ENCODE measurements around the gene C16orf78. TPM values are rescaled to one million over a fixed set of nuclear protein-coding genes. Genes with fewer than 3 reads are reported as not detected.

The C16orf78 gene
- total RNA-seq, 1 experiment from 2014 or later: not detected

GRCh38 chr16:49395021-49395420 lies 21.4 kb downstream of the C16orf78 start:
- no peaks in the 10 kb centered on the region for H3K27me3 ChIP-seq (ENCODE audit: control insufficient read depth, insufficient read depth, low read length)
- no peak overlapping the region for H3K4me3 ChIP-seq (ENCODE audit: insufficient read depth, low read depth, low read length)

GRCh38 chr16:49396206-49396720 lies 22.7 kb downstream of the C16orf78 start:
- H3K4me3 ChIP-seq (ENCODE audit: insufficient read depth, low read depth, low read length): no peak overlapping the region
- no peaks in the 10 kb centered on the region for H3K36me3 ChIP-seq (replicated peaks; ENCODE audit: control insufficient read depth, insufficient read depth, low read length)
- DNase-seq: no peak
- H3K27me3 ChIP-seq (ENCODE audit: control insufficient read depth, insufficient read depth, low read length): no peaks in the 10 kb centered on the region

More at GRCh38 chr16:49395021-49395420, 21.4 kb downstream of the C16orf78 start:
- no peaks in the 10 kb centered on the region for H3K36me3 ChIP-seq (replicated peaks; ENCODE audit: control insufficient read depth, insufficient read depth, low read length)
- no peak for DNase-seq

DNA sequence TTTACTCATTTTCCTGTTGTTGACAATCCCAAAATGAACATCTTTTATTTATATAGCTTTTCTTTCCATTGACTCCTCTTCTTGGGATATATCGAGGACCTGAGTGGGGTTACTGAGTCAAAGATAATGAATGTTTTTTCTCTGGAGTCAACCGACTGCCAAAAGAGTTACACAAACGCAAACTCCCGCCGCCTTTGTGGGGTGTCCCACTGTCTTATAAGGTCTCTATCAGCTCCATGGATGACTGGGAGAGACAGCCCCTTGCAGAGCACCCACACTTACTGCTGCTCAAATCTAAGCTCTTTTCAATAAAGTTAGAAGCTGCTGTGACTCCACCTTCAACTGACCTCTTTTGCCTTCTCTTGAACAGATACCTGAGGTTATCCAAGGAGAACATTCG lies 25.2 kb downstream of the C16orf78 start:
- no peak overlapping the region for H3K4me3 ChIP-seq (ENCODE audit: insufficient read depth, low read depth, low read length)
- H3K27me3 ChIP-seq (ENCODE audit: control insufficient read depth, insufficient read depth, low read length): no peaks in the 10 kb centered on the region
- no peak for DNase-seq
- no peaks in the 10 kb centered on the region for H3K36me3 ChIP-seq (replicated peaks; ENCODE audit: control insufficient read depth, insufficient read depth, low read length)

DNA sequence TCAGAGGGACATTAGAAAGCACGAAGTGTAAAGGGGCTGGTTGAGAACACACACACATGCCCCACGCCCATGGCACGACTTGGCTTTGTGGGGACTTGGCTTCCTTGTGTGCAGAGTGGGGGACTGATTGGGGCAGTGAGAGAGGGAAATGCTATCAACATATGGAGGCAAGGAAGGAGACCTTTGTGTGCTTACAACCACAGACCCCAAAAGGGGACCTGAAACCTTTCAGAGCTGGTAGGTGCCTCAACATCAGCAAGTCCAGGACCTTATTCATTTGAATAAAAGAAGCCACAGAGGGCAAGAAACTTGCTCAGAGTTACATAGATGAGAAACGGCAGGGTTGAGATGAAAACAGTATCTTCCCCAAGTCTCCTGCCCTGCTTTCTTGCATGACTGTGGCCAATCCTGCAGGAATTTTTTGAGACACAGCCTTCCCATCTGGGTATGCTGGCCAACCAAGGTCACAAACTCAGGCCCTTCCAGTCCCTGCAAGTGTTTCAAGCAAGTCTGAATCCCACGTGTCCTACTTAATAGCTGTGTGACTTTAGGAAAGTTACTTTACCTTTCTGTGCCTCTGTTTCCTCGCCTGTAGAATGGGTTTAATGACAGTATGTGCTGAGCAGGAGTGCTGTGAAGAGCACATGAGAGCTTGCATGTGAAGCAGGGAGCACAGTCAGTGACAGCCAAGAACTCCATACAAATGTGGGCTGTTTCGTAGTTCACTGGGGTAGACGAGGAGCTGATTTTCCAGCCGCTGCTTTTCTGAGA lies 26.2 kb downstream of the C16orf78 start:
- H3K36me3 ChIP-seq (replicated peaks; ENCODE audit: control insufficient read depth, insufficient read depth, low read length): no peaks in the 10 kb centered on the region
- DNase-seq: no peak
- H3K4me3 ChIP-seq (ENCODE audit: insufficient read depth, low read depth, low read length): no peak overlapping the region
- H3K27me3 ChIP-seq (ENCODE audit: control insufficient read depth, insufficient read depth, low read length): no peaks in the 10 kb centered on the region

GRCh38 chr16:49400611-49401010 lies 27.0 kb downstream of the C16orf78 start:
- Histone ChIP-seq H3K27me3 (ENCODE audit: control insufficient read depth, insufficient read depth, low read length) (no peaks in the 10 kb centered on the region), H3K36me3 (replicated peaks; ENCODE audit: control insufficient read depth, insufficient read depth, low read length) (no peaks in the 10 kb centered on the region), H3K4me3 (ENCODE audit: insufficient read depth, low read depth, low read length) (no peak overlapping the region)
- no peak for DNase-seq

DNA sequence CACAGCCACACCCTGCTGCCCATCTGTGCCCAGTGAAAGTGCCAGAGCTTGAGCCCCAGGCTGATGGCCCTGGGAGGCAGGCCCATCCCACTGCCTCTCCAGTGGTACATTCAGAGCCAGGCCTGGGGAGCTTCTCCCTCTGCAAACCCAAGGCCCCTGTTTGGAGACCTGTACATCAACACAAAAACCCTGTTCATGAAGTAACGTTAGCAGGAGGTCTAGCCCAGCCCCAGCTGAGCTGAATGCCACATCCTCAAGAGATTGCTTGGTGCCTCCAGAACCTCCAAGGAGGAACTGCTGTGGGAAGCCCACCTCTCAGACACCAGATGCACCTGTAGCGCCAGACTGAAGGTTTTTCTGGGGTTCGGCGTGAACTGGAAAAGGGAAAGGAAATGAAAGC lies 31.5 kb downstream of the C16orf78 start:
- no peak for DNase-seq
- Histone ChIP-seq H3K4me3 (ENCODE audit: insufficient read depth, low read depth, low read length) (no peak overlapping the region), H3K36me3 (replicated peaks; ENCODE audit: control insufficient read depth, insufficient read depth, low read length) (no peaks in the 10 kb centered on the region), H3K27me3 (ENCODE audit: control insufficient read depth, insufficient read depth, low read length) (no peaks in the 10 kb centered on the region)

DNA sequence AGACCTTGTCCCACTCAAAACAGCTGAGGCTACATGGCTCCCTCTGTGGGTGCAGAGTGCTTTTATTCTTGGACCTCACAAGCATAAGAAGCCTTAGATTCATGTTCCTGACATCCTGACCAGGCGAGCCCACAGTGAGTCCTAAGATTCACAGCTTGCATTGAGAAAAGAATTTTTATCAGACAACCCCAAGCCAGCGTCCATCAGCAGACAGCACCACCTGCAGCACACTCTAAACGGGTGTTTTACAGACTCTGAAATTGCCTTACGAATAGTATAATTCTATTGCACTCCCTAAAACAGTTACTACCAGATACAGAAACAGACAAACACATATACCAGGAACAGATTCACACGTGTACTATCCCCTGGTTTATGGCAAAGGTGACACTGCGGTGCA lies 31.9 kb downstream of the C16orf78 start:
- Histone ChIP-seq H3K36me3 (replicated peaks; ENCODE audit: control insufficient read depth, insufficient read depth, low read length) (no peaks in the 10 kb centered on the region), H3K27me3 (ENCODE audit: control insufficient read depth, insufficient read depth, low read length) (no peaks in the 10 kb centered on the region), H3K4me3 (ENCODE audit: insufficient read depth, low read depth, low read length) (no peak overlapping the region)
- no peak for DNase-seq

DNA sequence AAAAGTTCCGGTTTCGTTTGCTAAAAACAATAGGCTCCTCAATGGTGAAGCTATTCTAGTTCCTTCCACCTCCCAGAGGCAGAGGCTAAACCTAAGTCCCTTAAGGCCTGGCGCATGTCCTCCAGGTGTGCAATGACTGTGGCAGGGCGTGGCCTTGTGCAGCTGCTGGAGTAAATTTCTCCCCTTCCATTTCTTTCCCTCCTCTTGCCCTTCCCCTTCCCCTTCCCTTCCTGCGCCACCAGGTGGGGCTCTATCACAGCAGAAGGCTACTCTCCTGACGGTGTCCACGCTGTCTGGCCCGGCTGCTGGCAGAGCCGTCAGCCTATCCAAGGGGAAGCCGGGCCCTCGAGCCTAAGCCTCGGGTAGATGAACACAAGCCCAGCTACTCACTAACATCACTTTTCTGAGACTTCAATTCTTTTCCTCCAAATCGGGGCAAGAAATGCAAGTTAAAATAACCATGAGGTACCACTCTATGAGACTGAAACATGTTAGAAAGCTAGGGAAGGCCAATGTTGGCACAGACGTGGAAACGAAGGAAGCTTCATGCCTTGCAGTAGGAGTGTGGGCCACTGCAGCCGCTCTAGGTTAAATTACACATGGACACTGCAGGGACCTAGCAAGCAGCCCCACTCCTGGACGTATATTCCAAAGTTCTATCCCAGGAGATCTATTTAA lies 34.4 kb downstream of the C16orf78 start:
- no peak overlapping the region for H3K4me3 ChIP-seq (ENCODE audit: insufficient read depth, low read depth, low read length)
- peak; percentile 89 for DNase-seq
- H3K36me3 ChIP-seq (replicated peaks; ENCODE audit: control insufficient read depth, insufficient read depth, low read length): no peaks in the 10 kb centered on the region

GRCh38 chr16:49409121-49409520 lies 35.5 kb downstream of the C16orf78 start:
- no peaks in the 10 kb centered on the region for H3K27me3 ChIP-seq (ENCODE audit: control insufficient read depth, insufficient read depth, low read length)
- H3K4me3 ChIP-seq (ENCODE audit: insufficient read depth, low read depth, low read length): no peak overlapping the region
- H3K36me3 ChIP-seq (replicated peaks; ENCODE audit: control insufficient read depth, insufficient read depth, low read length): no peaks in the 10 kb centered on the region
- DNase-seq: no peak

More for the DNA sequence above, 34.4 kb downstream of the C16orf78 start:
- H3K27me3 ChIP-seq (ENCODE audit: control insufficient read depth, insufficient read depth, low read length): no peaks in the 10 kb centered on the region

- no peak overlapping the region for H3K4me3 ChIP-seq (ENCODE audit: insufficient read depth, low read depth, low read length)
- H3K36me3 ChIP-seq (replicated peaks; ENCODE audit: control insufficient read depth, insufficient read depth, low read length): no peaks in the 10 kb centered on the region
- no peak for DNase-seq
- H3K27me3 ChIP-seq (ENCODE audit: control insufficient read depth, insufficient read depth, low read length): no peaks in the 10 kb centered on the region
Measured at GRCh38 chr16:49410226-49410625, 36.6 kb downstream of the C16orf78 start.

DNA sequence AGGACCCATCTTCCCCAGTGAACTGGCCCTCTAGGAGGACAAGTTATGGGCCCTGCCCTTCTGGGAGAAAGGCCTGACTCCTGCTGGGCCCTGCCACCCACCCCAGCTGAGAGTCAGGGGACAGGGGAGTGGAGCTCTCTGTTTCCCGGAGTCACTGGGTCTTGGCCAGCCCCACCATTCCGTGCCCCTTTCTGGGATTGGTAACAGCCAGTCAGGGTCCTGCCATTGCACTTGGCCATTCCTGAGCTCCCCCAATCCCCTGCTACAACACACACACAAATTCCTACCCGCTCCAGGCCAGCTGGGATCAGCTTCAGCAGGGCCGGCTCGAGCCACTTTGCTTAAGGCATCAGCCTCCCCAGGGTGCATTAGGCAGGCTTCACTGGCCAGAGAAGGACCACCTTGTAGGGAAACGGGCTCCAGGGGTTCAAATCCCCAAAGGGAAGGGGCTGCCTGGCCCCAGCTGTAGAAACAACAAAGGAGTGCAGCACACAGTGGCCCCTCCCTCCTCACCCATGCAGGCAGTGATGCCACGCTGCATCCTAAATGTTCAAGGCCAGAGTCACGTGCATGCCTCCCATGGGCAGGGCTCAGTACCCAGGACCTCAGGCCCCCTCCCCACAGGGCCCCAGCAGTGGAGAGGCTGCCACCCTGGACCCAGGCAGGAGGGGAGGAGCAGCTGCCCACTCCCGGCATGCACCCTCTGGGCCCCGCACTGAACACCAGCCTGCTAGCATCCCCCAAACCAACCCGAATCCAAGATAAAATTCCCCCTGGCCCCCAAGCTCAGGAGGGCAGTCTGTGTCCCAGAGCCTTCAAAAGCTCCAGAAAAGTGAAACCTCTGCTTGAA lies 37.7 kb downstream of the C16orf78 start:
- Histone ChIP-seq H3K4me3 (ENCODE audit: insufficient read depth, low read depth, low read length) (no peak overlapping the region), H3K27me3 (ENCODE audit: control insufficient read depth, insufficient read depth, low read length) (no peaks in the 10 kb centered on the region), H3K36me3 (replicated peaks; ENCODE audit: control insufficient read depth, insufficient read depth, low read length) (no peaks in the 10 kb centered on the region)
- no peak for DNase-seq

DNA sequence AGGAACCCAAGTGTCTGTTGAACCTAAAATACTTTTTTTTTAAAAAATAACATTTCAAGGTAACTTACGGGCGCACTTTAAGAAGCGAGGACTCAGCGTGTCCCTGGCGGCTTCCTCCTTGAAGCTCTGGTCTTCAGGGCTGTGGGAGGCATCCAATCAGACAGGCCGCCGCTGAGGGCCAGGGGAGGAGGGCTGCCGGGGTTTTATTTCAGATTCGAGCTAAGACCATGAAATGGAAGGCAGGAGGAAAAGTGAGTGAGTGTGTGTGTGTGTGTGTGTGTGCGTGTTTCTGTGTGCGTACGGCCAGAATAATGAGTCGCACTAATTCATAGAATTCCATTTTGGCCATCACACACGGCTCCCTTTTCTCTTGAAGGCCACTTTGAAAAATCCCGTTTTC lies 41.1 kb downstream of the C16orf78 start:
- H3K4me3 ChIP-seq (ENCODE audit: insufficient read depth, low read depth, low read length): no peak overlapping the region

DNA sequence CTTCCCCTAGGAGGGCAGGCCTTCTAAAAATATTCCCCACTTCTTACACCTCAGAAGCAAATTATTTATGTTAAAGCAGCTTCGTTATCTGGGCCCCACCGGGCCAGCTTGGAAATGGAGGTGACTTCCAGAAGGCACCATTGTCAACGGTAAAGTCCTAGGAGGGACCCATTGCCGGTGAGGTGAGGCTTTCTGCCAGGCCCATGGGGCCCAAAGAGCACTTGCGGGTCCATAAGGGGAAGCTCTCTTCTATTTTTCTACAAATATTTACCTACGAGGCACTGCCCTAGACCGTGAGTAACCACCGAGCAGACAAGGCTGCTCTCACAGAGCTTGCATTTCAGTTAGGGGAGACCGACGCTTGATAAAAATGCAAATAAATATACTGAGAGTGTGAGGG lies 41.5 kb downstream of the C16orf78 start:
- no peak overlapping the region for H3K4me3 ChIP-seq (ENCODE audit: insufficient read depth, low read depth, low read length)
- no peak for DNase-seq
- no peaks in the 10 kb centered on the region for H3K36me3 ChIP-seq (replicated peaks; ENCODE audit: control insufficient read depth, insufficient read depth, low read length)
- H3K27me3 ChIP-seq (ENCODE audit: control insufficient read depth, insufficient read depth, low read length): no peaks in the 10 kb centered on the region

More for the DNA sequence above, 41.1 kb downstream of the C16orf78 start:
- DNase-seq: no peak
- no peaks in the 10 kb centered on the region for H3K27me3 ChIP-seq (ENCODE audit: control insufficient read depth, insufficient read depth, low read length)
- H3K36me3 ChIP-seq (replicated peaks; ENCODE audit: control insufficient read depth, insufficient read depth, low read length): no peaks in the 10 kb centered on the region

- Histone ChIP-seq H3K4me3 (ENCODE audit: insufficient read depth, low read depth, low read length) (no peak overlapping the region), H3K27me3 (ENCODE audit: control insufficient read depth, insufficient read depth, low read length) (no peaks in the 10 kb centered on the region), H3K36me3 (replicated peaks; ENCODE audit: control insufficient read depth, insufficient read depth, low read length) (no peaks in the 10 kb centered on the region)
- no peak for DNase-seq
Measured at GRCh38 chr16:49416001-49416675, 42.5 kb downstream of the C16orf78 start.

All from H7 (cell line).